Spinal cord (tissue), 10 donors: ENCODE results near the gene LRRFIP1. TPM values are rescaled to one million over a fixed set of nuclear protein-coding genes. Genes with fewer than 3 reads are reported as not detected.

ENCODE experiments used
- DNase-seq, 6 donors: peaks; one replicate each; pipeline versions ENCODE4 v3.0.0 to v3.0.0-alpha.2; 2013 to 2015; ENCODE audit warnings: low spot score in 6 of 6, low read depth in 4 of 6
- H3K27ac ChIP-seq: one replicate; pipeline ENCODE4 v1.5.1; 2013; ENCODE audit warnings: low read depth, low read length, control low read depth
- H3K27me3 ChIP-seq: one replicate; pipeline ENCODE4 v1.6.1; 2013; ENCODE audit warnings: low read length; ENCODE audit not compliant: control insufficient read depth, insufficient read depth
- H3K36me3 ChIP-seq: one replicate; pipeline ENCODE4 v1.6.1; 2013; ENCODE audit warnings: low read length; ENCODE audit not compliant: control insufficient read depth, insufficient read depth
- H3K4me1 ChIP-seq: one replicate; pipeline ENCODE4 v1.6.1; 2013; ENCODE audit warnings: low read length; ENCODE audit not compliant: control insufficient read depth, insufficient read depth
- H3K4me3 ChIP-seq: one replicate; pipeline ENCODE4 v1.5.1; 2013; ENCODE audit warnings: low read depth, low read length, control low read depth
- H3K9me3 ChIP-seq: one replicate; pipeline ENCODE4 v1.6.1; 2013; ENCODE audit warnings: low read length; ENCODE audit not compliant: control insufficient read depth, insufficient read depth
- whole genome bisulfite sequencing: methylation state at CpG from one replicate; pipeline ENCODE4 v1.1.5; 2013; ENCODE audit warnings: missing lambda C conversion rate; ENCODE audit not compliant: insufficient coverage; 5-methylcytosine and 5-hydroxymethylcytosine counted together
- polyA plus RNA-seq, 2 donors: library from polyadenylated mRNA; unstranded; fragments of 120-200 nt; gene quantifications; one replicate each; pipeline ENCODE4 v1.2.1, GENCODE V29; 2013; ENCODE audit not compliant: insufficient read length in 2 of 2
- total RNA-seq, 2 donors: library from RNA; depleted of rRNA in 1 of 2; stranded (reverse); fragments of 120-200 nt in 1 of 2; fragments of >200 nt in 1 of 2; gene quantifications; one replicate each; pipeline versions ENCODE4 v1.2.3 to v1.2.4, GENCODE V29; 2013 to 2014
- donor health status: healthy.

The LRRFIP1 gene
- total and polyA plus RNA-seq, 4 donors, result 36.5 to 56.1 (median 55.2) TPM

DNA sequence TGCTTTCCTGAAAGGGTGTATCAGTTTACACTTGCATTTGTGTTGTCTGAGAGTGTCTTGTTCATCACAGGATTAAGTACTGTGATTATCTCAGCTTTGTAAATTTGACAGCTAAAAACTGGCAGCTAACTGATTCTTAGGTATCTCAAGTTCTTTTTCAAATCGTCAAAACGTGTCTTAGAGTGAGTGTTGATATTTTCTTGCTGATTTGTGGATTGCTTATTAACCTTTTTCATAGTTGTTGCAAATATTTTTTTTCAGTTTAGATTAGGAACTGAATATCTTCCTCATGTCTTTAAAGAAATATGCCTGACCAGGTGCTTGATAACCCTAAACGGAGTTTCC, 41.9 kb downstream of the LRRFIP1 start:
- Histone ChIP-seq H3K27me3 (no peaks in the 10 kb centered on the region), H3K27ac (peak overlapping the region; percentile 22), H3K4me1 (peaks cover 39% of the 10 kb centered on the region), H3K4me3 (no peak overlapping the region), H3K9me3 (no peaks in the 10 kb centered on the region), H3K36me3 (peaks cover 5% of the 10 kb centered on the region)
- 43% methylated on average over 1 of the region's 3 CpGs for WGBS
- DNase-seq, result no peak

DNA sequence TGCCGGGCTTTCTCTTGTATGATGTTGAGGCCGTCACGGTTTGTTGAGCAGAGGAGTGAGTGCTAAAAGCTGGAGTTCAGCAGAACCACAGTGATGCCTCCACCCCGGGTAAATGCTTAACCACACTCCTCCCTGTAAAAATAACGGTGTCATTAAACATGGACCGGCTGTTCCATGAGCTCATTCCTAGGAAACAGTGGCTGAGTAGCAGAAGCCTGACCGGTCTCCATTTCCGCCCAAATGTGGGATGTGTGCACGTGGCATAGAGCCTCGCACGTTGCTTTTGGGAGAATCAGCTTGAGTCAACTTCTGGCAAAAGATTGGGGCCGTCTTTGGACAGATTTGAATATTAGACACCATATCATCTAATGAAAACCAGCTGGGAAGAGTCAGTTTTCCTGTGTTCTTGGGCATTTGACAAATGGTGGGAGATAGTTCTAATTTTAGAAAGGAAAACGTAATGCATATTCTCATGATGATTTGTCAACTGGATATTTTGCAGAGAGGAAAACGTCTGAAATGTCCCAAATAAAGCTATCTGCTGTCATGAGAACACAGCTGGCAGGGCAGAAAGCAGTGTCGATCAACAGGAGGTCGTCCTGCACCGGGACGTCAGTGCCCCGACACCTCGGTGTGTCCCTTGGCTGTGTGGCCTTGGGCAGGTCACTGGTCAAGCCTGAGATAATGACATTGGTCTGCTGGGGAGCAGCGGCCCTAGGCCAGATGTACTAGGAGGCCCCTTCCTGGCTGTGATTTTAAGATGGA, 42.4 kb downstream of the LRRFIP1 start:
- WGBS, result 61% methylated on average over 17 of the region's 21 CpGs
- peaks cover 40% of the 10 kb centered on the region for H3K4me1 ChIP-seq
- peak in 1 of 6 donors; percentile 54 for DNase-seq

DNA sequence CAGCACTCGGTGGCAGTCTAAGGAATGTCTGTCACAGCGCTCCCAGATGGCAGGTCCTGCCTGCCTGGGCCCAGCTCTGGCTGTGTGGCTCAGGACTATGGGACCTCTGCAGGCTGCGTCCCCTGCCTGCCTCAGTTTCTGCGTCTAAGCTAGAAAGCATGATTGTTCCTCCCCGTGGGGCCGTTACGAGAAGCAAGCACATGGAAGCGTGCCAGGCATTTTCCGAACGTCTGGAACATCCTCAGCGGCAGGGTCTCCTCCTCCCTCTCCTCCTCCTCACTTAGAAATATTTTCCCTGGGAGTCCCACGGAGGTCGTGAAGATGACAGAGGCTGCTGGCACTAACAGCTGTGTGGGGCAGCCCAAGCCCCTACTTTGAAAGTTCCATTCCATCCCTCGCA, 43.3 kb downstream of the LRRFIP1 start:
- Histone ChIP-seq H3K4me3 (no peak overlapping the region), H3K27ac (no peak overlapping the region), H3K9me3 (no peaks in the 10 kb centered on the region), H3K4me1 (peaks cover 45% of the 10 kb centered on the region), H3K36me3 (peaks cover 5% of the 10 kb centered on the region), H3K27me3 (no peaks in the 10 kb centered on the region)
- peak in 1 of 6 donors; percentile 76 for DNase-seq
- WGBS, result 34% methylated on average over 14 of the region's 14 CpGs

More for the DNA sequence above, 42.4 kb downstream of the LRRFIP1 start:
- no peaks in the 10 kb centered on the region for H3K27me3 ChIP-seq
- no peak overlapping the region for H3K4me3 ChIP-seq
- peak overlapping the region; percentile 22 for H3K27ac ChIP-seq
- peaks cover 5% of the 10 kb centered on the region for H3K36me3 ChIP-seq
- H3K9me3 ChIP-seq, result no peaks in the 10 kb centered on the region

DNA sequence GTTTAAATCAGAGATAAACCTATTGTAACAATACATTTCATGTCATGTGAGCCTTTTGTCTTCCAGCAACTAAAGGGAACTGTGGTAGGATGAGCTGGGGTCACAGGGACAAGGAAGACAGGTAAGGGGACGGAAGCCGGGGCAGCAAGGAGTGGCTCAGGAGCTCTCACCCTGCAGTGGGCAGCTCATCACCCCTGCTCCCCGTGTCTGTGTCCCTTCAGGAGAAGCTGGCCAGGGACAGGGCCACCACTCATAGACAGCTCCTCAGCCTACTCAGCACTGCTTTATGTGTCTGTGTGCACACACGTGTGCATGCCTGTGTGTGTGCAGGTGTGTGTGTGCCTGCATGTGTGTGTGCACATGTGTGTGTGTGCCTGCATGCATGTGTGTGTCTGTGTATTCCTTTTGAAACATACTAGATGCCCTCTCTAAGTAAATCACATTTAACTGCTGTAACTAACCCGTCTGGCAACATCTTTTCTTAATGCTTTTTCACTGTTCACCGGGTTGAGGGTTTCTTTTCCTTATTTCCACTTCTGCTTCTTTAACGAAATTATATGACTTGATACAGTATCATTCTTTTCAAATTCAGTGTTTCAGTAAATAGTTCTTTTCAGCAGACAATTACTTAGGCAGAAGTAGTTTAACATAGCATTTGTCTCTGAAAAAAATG, 44.2 kb downstream of the LRRFIP1 start:
- H3K4me1 ChIP-seq, result peaks cover 41% of the 10 kb centered on the region
- no peak overlapping the region for H3K27ac ChIP-seq
- no peaks in the 10 kb centered on the region for H3K9me3 ChIP-seq
- peaks cover 5% of the 10 kb centered on the region for H3K36me3 ChIP-seq
- no peak overlapping the region for H3K4me3 ChIP-seq
- no peaks in the 10 kb centered on the region for H3K27me3 ChIP-seq
- 96% methylated on average over 2 of the region's 7 CpGs for WGBS
- DNase-seq, result no peak

DNA sequence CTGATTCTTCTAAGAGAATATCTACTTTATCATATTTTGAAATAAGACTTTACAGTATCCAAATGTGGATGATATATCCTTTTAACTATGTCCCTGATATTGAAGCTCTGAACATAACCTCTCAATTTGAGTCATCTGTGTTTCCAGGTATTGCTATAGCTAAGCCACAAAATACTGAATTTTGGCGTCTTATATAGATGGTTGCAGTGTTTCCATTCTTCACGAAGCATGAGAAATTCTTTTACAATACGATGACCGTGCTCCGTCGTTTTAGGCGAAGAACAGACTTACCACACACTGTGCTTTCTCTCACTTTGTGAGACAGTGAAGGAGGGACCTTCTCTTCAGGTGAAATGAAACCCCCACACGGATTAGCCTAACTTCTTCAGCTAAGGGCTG, 45.3 kb downstream of the LRRFIP1 start:
- Histone ChIP-seq H3K4me3 (no peak overlapping the region), H3K4me1 (peaks cover 39% of the 10 kb centered on the region), H3K36me3 (peaks cover 5% of the 10 kb centered on the region), H3K27me3 (no peaks in the 10 kb centered on the region), H3K9me3 (no peaks in the 10 kb centered on the region), H3K27ac (no peak overlapping the region)
- whole genome bisulfite sequencing, result no CpG with 5 or more reads among the region's 8 CpGs
- no peak for DNase-seq

DNA sequence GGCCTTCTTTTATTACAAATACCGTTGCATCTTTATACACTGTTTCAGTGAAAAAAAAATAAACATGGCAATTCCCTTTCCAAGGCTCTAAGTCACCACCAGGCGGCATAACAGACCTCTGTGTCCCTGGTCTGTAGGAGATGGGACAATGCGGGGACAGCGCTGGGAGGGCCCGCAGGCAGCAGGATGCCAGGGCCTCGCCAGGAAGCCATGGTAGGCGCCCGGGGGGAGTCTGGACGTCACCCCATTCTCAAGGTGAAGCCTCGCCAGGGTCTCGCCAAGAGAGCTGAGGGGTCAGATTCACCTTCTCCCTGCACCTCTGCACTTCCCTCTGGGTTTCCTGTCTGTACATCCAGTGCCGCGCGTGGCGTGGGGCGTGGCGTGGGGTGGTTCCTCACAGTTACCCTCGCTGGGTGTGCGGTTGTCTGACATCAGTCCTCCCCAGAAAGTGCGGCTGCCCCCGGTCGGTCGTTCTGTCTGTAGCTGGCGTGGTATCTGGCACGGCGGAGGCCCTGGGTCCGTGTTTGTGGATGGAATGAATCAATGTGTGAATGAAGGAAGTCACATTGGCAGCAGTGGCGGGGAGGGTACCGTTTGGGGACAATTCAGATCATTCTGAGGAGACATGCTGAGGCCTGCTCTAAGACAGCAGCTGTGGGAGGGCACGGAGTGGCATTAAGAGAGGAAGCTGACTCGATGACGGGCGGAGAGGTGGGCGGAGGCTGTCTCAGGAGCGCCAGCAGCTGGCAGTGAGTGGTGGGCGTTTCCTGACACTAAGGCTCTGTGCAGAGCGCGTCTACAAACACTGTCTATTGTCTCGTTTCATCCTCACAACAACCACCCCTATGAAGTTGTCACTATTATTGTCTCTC, 46.0 kb downstream of the LRRFIP1 start:
- H3K4me3 ChIP-seq, result peak overlapping the region; percentile 27
- no peaks in the 10 kb centered on the region for H3K9me3 ChIP-seq
- peak overlapping the region; percentile 29 for H3K27ac ChIP-seq
- no peaks in the 10 kb centered on the region for H3K27me3 ChIP-seq
- peaks cover 33% of the 10 kb centered on the region for H3K4me1 ChIP-seq
- 23% methylated on average over 38 of the region's 39 CpGs for WGBS
- DNase-seq, result peak in 3 of 6 donors; percentile 62 to 92 (median 87)
- H3K36me3 ChIP-seq, result peaks cover 5% of the 10 kb centered on the region

GRCh38 chr2:237674731-237675276, 47.4 kb downstream of the LRRFIP1 start:
- DNase-seq, result peak in 3 of 6 donors; percentile 64 to 83 (median 81)
- Histone ChIP-seq H3K9me3 (no peaks in the 10 kb centered on the region), H3K27ac (peak overlapping the region; percentile 68), H3K4me3 (peak overlapping the region; percentile 6), H3K4me1 (peaks cover 31% of the 10 kb centered on the region), H3K27me3 (no peaks in the 10 kb centered on the region), H3K36me3 (peaks cover 5% of the 10 kb centered on the region)
- 8% methylated on average over 14 of the region's 17 CpGs for WGBS

- H3K9me3 ChIP-seq, result no peaks in the 10 kb centered on the region
- peak overlapping the region; percentile 68 for H3K27ac ChIP-seq
- WGBS, result 66% methylated on average over 3 of the region's 5 CpGs
- peaks cover 5% of the 10 kb centered on the region for H3K36me3 ChIP-seq
- H3K4me3 ChIP-seq, result no peak overlapping the region
- H3K4me1 ChIP-seq, result peaks cover 27% of the 10 kb centered on the region
- peak in 2 of 6 donors; percentile 35 to 48 for DNase-seq
- H3K27me3 ChIP-seq, result no peaks in the 10 kb centered on the region
Observed at GRCh38 chr2:237675316-237675715, 47.9 kb downstream of the LRRFIP1 start.

- Histone ChIP-seq H3K4me3 (no peak overlapping the region), H3K36me3 (peaks cover 6% of the 10 kb centered on the region), H3K9me3 (no peaks in the 10 kb centered on the region), H3K27ac (no peak overlapping the region), H3K27me3 (no peaks in the 10 kb centered on the region), H3K4me1 (no peaks in the 10 kb centered on the region)
- 91% methylated on average over 7 of the region's 8 CpGs for WGBS
- no peak for DNase-seq
Observed at GRCh38 chr2:237680702-237681478, 53.5 kb downstream of the LRRFIP1 start.
